HTERT RPE-1 (cell line): ENCODE measurements around the gene SPRED3.
"Not testable (repeated sequence)": the region's sequence is repeated elsewhere in the genome, so short reads cannot be mapped to it uniquely, and the experiment has no call there.

Experiments
- in situ Hi-C: fragments of 300-500 bp; cut with MboI; formaldehyde crosslinking; loops from 4 replicates; pipeline ENCODE4 v1.14.3; 2020; ENCODE audit warnings: low sequenced_read_pairs

SPRED3 gene

DNA sequence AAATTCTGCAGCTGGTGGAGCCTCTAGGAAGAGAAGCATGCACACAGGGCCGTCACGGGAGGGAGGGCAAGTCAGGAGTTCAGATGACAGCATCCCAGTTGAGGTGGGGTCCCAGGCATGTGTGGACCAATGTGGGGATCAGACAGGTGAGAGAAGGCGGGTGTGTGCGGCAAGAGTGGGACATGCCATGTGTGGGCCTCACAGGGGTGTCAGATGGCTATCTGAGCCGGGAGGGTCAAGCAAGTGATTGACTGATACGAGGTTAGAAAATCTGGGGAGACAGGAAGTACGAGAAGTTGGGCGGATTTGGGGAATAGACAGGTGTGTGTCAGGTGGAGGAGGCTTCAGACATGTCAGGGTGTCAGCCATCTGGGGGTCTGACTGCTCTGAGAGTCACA, 28.6 kb downstream of the SPRED3 start:
- in situ Hi-C loops: no loop called here

- in situ Hi-C loops: no loop called here
Observed at GRCh38 chr19:38417544-38418506, 29.3 kb downstream of the SPRED3 start.

DNA sequence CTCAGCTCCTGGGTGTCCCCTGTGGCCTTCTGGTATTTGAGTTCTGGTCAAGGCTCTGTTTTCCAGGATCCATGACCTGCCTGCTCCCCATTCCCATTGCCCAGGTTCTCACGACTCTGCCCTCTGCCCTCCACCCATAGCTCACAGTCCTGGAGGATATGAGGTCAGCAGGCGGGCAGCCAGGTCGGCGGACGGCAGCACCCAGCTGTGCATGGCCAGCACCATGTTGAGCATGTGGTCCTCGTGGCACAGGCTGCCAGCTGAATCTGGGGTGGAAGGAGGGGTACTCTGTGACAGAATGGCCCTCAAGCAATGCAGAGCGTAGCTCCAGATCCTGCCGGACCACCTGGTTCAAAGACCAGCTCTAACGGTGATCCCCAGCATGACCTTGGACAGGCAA, 32.4 kb downstream of the SPRED3 start:
- in situ Hi-C loops: no loop called here

GRCh38 chr19:38421856-38422255, 33.4 kb downstream of the SPRED3 start:
- in situ Hi-C loops: no loop called here

- in situ Hi-C loops: no loop called here
Observed at GRCh38 chr19:38422438-38422837, 33.9 kb downstream of the SPRED3 start.

GRCh38 chr19:38424272-38424671, 35.8 kb downstream of the SPRED3 start:
- in situ Hi-C loops: no loop called here

GRCh38 chr19:38425222-38425809, 36.8 kb downstream of the SPRED3 start:
- in situ Hi-C loops: no loop called here

DNA sequence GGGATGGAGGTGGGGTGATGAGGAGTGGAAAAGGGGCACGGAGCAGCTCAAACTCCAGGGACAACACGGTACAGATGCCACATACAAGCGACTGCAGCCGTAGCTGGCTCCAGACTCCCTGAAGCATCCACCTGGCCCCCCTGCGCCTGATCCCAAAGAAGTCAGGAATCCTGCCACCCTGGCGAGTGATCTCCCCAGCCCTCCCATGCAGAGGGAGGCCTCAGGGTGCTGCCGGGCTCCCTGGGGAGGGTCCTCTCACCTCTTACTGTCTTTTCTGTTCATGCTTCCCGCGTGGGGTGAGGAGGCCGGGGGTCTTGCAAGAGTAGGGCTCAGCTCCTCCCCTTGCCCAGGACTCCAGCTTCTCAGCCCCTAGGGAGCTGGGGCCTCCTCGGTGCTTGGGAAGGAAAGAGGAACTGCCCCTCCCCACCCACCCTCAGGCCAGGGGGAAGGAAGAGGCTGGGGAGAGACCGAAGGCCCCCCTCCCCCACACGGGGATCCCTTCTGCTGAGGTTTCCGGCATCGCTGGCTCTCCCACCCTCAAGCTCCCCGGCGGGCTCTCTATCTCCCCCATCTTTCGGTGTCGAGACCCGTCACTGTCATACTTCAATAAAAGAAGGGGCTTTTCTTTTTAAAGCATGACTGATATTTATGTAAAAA, 37.4 kb downstream of the SPRED3 start, which contains the start of gene RASGRP4:
Gene RASGRP4 (minus strand): TSS at position 410 of the 657 bp plus-strand sequence. CDS start 128 bp downstream, at position 282.
- in situ Hi-C loops: no loop called here

DNA sequence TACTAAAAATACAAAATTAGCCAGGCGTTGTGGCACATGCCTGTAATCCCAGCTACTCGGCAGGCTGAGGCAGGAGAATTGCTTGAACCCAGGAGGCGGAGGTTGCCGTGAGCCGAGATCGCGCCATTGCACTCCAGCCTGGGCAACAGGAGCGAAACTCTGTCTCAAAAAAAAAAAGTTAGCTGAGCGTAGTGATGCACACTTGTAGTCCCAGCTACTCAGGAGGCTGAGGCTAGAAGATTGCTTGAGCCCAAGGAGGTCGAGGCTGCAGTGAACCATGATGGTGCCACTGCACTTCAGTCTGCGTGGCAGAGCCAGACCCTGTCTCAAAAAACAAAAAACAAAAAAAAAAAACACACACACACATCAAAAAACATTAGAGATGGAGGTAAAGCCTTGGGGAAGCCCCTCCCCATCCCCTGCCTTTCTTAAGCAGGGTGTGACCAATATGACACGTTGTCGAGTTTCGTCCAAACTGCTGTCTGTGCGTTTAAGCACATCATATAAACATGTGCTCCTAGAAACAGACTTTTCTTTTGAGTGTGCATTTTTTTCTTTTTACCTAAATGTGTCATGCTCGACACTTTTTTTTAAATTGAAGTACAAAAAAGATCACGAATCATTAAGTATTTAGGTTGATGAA, 38.7 kb downstream of the SPRED3 start:
- in situ Hi-C loops: not testable (repeated sequence)

DNA sequence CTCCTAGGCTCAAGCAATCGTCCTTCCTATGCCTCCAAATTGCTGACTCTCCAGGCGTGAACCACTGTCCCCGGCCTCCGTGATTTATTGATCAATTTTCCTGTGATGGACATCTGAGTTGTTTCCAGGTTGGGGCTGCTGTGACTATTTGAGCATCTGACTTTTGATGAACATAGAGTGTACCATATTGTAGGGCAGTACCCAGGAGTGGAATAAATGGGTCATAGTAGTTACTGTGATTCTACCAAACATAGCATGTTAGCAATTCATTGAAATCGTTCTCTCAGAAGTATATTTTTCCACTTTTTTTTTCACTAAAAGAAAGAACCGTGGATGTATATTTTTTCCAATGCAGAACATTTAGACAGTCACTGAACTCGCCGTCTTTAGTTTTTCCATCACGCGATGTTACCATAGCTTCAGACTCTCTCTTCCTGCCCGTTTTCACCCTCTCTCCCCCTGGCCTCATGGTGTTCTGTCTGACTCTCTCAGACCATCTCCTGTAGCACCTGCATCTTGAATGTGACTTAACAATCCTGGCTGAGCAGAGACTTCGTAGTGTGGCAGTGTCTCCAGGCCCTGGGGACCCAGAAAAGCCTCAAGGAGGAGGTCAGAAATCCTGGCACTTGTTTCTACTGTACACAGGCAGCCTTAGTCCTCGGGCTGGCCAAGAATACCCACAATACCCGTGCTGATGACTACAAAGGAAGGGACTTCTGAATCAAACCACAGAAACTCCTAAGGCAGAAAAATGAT, 40.7 kb downstream of the SPRED3 start:
- in situ Hi-C loops: no loop called here

GRCh38 chr19:38429811-38430156, 41.3 kb downstream of the SPRED3 start:
- in situ Hi-C loops: no loop called here

DNA sequence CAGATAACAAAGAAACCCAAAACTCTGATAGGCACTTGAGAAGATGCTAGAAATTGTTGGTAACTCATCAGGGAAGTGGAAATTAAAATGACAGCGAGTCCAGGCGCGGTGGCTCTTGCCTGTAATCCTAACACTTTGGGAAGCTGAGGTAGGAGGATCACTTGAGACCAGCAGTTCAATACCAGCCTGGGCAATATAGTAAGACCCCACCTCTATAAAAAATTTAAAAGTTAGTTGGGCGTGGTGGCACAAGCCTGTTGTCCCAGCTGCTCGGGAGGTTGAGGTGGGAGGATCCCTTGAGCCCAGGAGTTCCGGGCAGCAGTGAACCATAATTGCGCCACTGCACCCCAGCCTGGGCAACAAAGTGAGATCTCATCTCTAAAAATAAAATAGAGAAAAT, 42.4 kb downstream of the SPRED3 start:
- in situ Hi-C loops: no loop called here

DNA sequence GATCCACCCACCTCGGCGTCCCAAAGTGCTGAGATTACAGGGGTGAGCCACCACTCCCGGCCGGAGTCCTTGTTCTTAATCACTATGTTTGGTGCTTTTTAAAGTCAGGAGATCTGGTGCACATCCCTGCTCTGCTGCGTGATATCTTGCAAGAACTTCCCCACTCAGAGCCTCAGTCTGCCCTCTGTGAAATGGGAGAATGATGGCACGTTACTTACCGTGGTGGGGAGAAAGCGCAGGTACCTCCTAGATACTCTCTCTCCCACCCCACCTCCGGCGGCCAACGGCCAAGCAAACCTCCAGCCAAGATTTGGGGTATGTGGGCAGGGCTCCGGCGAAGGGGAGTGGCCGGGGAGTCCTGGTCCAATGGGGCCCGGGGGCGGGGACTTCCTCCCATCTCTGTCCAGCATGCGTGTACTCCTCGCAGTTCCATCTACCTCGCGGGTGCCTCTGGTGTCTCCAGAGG, 44.8 kb downstream of the SPRED3 start, which contains the start of gene RYR1:
Gene RYR1 (plus strand): TSS at position 424 of the 466 bp plus-strand sequence. CDS start 139 bp downstream, outside the sequence.
- in situ Hi-C loops: no loop called here

DNA sequence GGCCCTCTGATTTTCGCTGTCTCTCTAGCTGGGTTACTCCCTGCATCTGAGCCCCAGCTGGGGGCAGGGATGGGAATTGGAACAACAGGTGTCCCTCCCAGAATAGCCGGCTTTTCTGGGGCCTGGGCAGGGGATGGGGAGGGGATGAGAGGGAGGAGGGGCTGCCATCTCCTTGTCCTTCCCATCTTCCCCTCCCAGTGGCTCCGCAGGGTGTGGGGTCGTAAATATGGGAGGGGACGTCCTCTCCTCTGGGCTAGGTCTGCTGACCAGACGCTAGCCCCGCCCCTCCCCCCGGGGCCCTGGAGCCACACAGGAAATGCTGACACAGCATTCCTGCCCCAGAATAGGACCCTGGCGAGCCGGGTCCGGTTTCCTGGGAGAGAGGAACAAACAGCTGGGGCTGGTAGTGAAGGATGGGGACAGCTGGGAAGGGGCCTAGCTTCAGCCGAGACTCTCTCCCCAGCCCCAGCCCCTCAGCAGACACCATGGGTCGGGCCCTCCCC, 46.1 kb downstream of the SPRED3 start:
- in situ Hi-C loops: no loop called here

DNA sequence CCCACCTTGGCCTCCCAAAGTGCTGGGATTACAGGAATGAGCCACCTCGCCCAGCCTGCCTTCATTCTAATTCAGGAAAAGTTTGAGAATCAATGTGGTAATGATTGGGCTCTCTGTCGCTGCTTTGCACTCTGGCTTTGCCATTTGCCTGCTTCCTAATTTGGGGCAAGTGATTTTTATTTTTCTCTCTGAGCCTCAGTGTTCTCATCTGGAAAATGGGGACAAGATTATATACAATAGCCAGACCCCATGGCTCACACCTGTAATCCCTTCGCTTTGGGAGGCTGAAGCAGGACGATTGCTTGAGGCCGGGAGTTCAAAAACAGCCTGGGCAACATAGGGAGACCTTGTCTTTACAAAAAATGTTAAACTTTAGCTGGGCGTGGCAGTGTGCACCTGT, 48.8 kb downstream of the SPRED3 start:
- in situ Hi-C loops: no loop called here

GRCh38 chr19:38437917-38438316, 49.4 kb downstream of the SPRED3 start:
- in situ Hi-C loops: no loop called here

DNA sequence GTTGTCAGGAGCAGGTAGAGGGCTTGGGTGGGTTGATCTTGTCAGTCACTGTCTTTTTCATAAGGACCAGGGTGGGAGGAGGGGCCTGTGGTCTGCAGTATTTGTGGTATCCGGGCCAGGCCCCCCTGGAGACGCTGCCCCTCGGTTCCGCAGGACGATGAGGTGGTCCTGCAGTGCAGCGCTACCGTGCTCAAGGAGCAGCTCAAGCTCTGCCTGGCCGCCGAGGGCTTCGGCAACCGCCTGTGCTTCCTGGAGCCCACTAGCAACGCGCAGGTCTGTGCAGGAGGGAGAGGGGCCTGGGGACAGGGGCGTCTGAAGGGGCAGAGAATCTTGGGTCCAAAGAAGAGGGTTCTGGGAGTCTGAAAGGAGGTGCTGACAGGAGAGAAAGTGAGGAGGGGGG, 52.1 kb downstream of the SPRED3 start:
- in situ Hi-C loops: no loop called here

DNA sequence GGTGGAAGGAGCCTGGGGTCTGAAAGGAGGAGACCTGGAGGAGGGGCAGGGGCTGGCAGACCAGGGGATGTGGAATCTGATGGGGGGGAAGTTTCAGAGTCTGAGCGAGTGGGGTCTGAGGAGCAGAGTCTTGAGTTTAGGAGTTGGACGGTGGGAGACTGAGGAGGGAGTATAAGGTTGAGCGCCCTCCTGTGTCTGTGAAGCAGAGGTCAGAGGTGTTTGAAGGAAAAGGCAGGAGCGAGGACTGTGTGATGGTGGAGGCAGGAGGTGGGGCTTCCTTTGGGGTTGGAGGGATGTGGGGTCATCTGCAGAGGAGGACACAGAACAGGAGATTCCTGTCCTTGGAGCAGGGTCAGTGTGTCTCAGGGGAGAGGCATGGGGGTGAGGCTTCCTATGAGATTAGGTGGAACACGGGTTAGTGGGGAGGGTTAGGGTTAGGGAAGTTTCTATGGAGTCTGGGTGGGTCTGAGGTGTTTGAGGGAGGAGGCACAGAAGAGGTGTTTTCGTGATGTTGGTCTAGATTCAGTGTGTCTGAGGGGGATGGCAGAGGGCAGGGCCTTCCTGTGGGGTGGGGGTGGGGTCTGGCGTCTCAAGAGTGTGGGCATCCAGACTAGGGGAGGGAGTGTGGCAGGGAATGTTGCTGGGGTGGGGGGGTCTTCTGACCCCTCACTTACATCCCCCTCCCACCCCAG, 53.3 kb downstream of the SPRED3 start:
- in situ Hi-C loops: no loop called here

GRCh38 chr19:38442736-38443135, 54.2 kb downstream of the SPRED3 start:
- in situ Hi-C loops: no loop called here
